ENCODE data around the gene MPC1L.

DNA sequence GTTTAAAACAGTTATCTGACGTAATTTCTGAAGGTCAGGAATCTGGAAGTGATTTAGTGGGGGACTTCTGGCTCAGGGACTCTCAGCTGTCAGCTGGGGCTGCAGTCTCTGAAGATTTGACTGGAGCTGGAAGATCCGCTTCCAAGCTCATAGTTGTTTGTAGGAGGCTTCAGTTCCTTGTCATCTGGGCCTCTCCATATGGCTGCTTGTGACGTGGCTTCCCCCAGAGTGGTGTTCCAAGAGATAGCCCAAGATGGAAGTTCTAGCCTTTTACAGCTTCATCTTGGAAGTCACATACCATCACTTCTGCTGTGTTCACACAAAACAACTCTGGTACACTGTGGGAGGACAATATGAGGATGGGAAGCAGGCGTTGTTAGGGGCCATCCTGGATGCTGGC, 2.1 kb downstream of the MPC1L start:
- TF ChIP-seq CTCF (IDR thresholded peaks at IDR 0.05), result no peak
- no peak for TF ChIP-seq POLR2A (IDR thresholded peaks at IDR 0.05)
